ENCODE results near the gene GNG7. TPM values are rescaled to one million over a fixed set of nuclear protein-coding genes. Genes with fewer than 3 reads are reported as not detected.
"Not testable (repeated sequence)": the region's sequence is repeated elsewhere in the genome, so short reads cannot be mapped to it uniquely, and the experiment has no call there.

GNG7 gene
- total RNA-seq, 4 donors from 2014 or later = 2.1 to 4.3 (median 3.0) TPM

DNA sequence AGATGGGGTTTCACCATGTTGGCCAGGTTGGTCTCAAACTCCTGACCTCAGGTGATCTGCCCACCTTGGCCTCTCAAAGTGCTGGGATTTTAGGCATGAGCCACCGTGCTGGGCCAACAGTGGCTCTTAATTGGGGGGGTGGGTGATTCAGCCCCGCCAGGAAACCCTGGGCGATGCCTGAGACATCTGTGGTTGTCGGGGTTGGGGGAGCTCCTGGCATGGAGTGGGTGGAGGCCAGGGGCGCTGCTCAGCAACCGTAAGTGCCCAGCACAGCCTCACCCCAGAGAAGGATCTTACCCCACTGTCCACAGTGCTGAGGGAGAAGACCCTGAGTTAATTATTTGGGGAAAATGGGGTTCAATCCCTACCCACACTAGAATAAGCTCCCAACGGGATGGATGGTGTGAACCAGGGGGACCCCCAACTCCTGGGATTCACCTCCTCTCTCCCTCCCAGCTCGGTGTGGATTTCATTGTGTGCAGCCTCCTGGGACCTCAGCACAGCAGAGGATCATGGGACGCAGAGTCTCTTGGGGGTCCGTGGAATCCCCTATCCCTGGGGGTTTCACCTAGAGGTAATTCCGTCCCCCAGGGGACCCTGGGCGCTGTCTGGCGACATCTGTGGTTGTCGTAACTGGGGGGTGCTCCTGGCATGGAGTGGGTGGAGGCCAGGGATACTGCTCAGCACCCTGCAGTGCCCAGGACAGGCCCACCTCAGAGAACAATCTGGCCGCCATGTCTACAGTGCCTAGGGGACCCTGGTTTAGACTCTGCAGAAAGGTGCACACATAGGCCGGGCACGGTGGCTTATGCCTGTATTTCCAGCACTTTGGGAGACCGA, 157.7 kb downstream of the GNG7 start:
- TF ChIP-seq EP300 (IDR thresholded peaks at IDR 0.05) (no peak), CTCF (IDR thresholded peaks at IDR 0.05) (no peak), POLR2A (IDR thresholded peaks at IDR 0.05) (no peak), POLR2AphosphoS5 (IDR thresholded peaks at IDR 0.05) (no peak)
- Histone ChIP-seq H3K27me3 (no peaks in the 10 kb centered on the region), H3K4me3 (peak overlapping the region; percentile 39), H3K9me3 (no peaks in the 10 kb centered on the region), H3K27ac (peak overlapping the region; percentile 94), H3K36me3 (no peaks in the 10 kb centered on the region), H3K4me1 (peaks cover 63% of the 10 kb centered on the region)
- 83% methylated on average over 15 of the region's 18 CpGs for WGBS
- peak in 1 of 2 donors; percentile 57 for DNase-seq (ENCODE audit: low spot score in 2 of 2)

DNA sequence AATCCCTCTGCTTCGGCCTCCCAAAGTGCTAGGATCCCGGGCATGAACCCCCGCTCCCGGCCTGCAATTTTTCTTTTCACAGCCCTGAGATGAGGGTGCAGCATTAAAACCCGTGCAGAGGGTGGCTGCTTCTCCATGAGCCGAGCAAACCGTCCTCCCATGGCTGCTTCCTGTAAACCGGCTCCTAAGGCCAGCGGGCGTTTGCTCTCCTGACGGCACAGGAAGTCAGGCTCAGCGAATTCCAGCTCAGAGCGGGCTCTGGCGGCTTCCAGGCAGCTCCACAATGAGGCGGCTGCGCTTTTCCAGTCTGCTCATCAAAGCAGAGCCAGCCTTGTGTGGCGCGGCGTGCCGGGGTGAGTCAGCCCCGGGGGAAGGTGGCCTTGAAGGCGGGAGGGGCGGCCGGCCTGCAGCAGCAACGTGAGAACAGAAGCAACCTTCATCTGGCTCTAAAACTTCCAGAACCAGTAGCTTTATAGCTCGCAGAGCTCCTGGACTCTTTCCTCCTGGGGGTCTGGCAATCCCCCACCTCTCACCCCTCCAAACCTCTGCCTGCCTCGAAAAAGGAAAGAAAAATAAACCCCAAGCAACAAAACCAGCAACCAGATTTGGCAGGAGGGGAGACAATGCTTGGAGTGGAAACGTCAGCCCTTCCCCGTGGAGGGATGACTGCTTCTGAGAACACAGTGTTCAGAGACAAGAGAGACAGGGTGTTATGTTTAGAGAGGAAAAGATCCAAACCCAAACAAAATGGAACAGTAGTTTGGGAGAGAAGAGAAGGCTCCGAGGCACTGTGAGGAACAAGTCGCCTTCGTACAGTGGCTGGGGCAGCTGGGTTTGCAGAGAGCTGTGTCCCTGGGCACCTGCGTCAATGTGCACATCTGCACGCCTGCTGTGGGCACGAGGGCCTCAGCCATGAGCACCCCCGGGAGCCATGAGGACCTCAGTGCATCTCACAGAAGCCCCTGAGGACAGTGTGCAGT, 158.7 kb downstream of the GNG7 start:
- DNase-seq (ENCODE audit: low spot score in 2 of 2) = peak; percentile 96 to 97
- H3K36me3 ChIP-seq = no peaks in the 10 kb centered on the region
- H3K4me3 ChIP-seq = peak overlapping the region; percentile 39
- no peaks in the 10 kb centered on the region for H3K9me3 ChIP-seq
- peak overlapping the region; percentile 94 for H3K27ac ChIP-seq
- H3K4me1 ChIP-seq = peaks cover 63% of the 10 kb centered on the region
- H3K27me3 ChIP-seq = no peaks in the 10 kb centered on the region
- peak; percentile 72 to 96 (median 94) for TF ChIP-seq POLR2AphosphoS5 (IDR thresholded peaks at IDR 0.05)
- TF ChIP-seq POLR2A (IDR thresholded peaks at IDR 0.05) = peak in 1 of 2 donors; percentile 19
- peak; percentile 85 for TF ChIP-seq EP300 (IDR thresholded peaks at IDR 0.05)
- TF ChIP-seq CTCF (IDR thresholded peaks at IDR 0.05) = no peak
- 8% methylated on average over 32 of the region's 36 CpGs for WGBS

DNA sequence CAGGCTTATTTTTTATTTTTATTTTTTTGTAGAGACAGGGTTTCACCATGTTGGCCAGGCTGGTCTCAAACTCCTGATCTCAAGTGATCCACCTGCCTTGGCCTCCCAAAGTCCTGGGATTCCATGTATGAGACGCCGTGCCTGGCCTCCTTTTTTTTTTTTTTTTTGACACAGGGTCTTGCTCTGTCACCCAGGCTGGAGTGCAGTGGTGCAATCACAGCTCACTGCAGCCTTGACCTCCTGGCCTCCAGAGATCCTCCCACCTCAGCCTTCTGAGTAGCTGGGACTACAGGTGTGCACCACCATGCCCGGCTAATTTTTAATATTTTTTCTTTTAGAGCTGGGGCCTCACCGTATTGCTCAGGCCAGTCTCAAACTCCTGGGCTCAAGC, 159.4 kb downstream of the GNG7 start:
- not testable (repeated sequence) for H3K9me3 ChIP-seq; H3K27me3 ChIP-seq; DNase-seq (ENCODE audit: low spot score in 2 of 2); H3K36me3 ChIP-seq
- Histone ChIP-seq H3K27ac (peak overlapping the region; percentile 94), H3K4me1 (peaks cover 63% of the 10 kb centered on the region), H3K4me3 (peak overlapping the region; percentile 39)
- 38% methylated on average over 4 of the region's 4 CpGs for WGBS

- Histone ChIP-seq H3K27ac (peak overlapping the region; percentile 94), H3K27me3 (no peaks in the 10 kb centered on the region), H3K4me1 (peaks cover 63% of the 10 kb centered on the region), H3K9me3 (no peaks in the 10 kb centered on the region), H3K36me3 (no peaks in the 10 kb centered on the region), H3K4me3 (peak overlapping the region; percentile 39)
- WGBS = 74% methylated on average over 20 of the region's 22 CpGs
- DNase-seq (ENCODE audit: low spot score in 2 of 2) = no peak
- no peak for TF ChIP-seq POLR2AphosphoS5 (IDR thresholded peaks at IDR 0.05)
- TF ChIP-seq EP300 (IDR thresholded peaks at IDR 0.05) = no peak
- no peak for TF ChIP-seq POLR2A (IDR thresholded peaks at IDR 0.05)
- TF ChIP-seq CTCF (IDR thresholded peaks at IDR 0.05) = no peak
Measured at GRCh38 chr19:2542341-2543069, 160.0 kb downstream of the GNG7 start.

- Histone ChIP-seq H3K9me3 (no peaks in the 10 kb centered on the region), H3K36me3 (no peaks in the 10 kb centered on the region), H3K27me3 (no peaks in the 10 kb centered on the region), H3K27ac (peak overlapping the region; percentile 84), H3K4me1 (peaks cover 56% of the 10 kb centered on the region), H3K4me3 (peak overlapping the region; percentile 13)
- 48% methylated on average over 28 of the region's 35 CpGs for WGBS
- peak; percentile 93 to 96 for DNase-seq (ENCODE audit: low spot score in 2 of 2)
- TF ChIP-seq EP300 (IDR thresholded peaks at IDR 0.05) = no peak
- peak in 1 of 2 donors; percentile 31 for TF ChIP-seq CTCF (IDR thresholded peaks at IDR 0.05)
- peak in 2 of 3 donors; percentile 61 to 89 for TF ChIP-seq POLR2AphosphoS5 (IDR thresholded peaks at IDR 0.05)
Measured at GRCh38 chr19:2540646-2541454, 161.6 kb downstream of the GNG7 start.

All from suprapubic skin (tissue), 4 donors.